HEK293T (cell line): ENCODE data around the gene GPR34.

Source experiments
- CTCF ChIA-PET: fragments of 350-600 bp; formaldehyde crosslinking; extraction: SDS; loops from one replicate; lab custom pipeline; 2021; ENCODE audit warnings: antibody characterized with exemption, inconsistent platforms; lab: Yijun Ruan, JAX
- POLR2A ChIA-PET: fragments of 350-600 bp; formaldehyde crosslinking; extraction: SDS; loops from one replicate; lab custom pipeline; 2020; ENCODE audit warnings: antibody characterized with exemption, inconsistent platforms; lab: Yijun Ruan, JAX
- DNase-seq: peaks from one replicate; pipeline ENCODE4 v3.0.0; 2012; ENCODE audit warnings: mixed read lengths; ENCODE audit errors: extremely low spot score
- ARNT ChIP-seq: fragments of 450-650 bp; IDR thresholded peaks from 2 replicates; pipeline ENCODE4 v1.6.1; 2017; ENCODE audit warnings: mild to moderate bottlenecking
- BHLHE40 ChIP-seq: fragments of 450-650 bp; IDR thresholded peaks from 2 replicates; pipeline ENCODE4 v1.6.1; 2016; ENCODE audit warnings: mild to moderate bottlenecking, moderate library complexity, borderline replicate concordance
- CTBP1 ChIP-seq: fragments of 450-650 bp; IDR thresholded peaks from 2 replicates; pipeline ENCODE4 v1.6.1; 2016; ENCODE audit warnings: borderline replicate concordance
- ELF4 ChIP-seq: fragments of 450-650 bp; IDR thresholded peaks from 2 replicates; pipeline ENCODE4 v1.6.1; 2017; ENCODE audit warnings: antibody characterized with exemption
- FOXA1 ChIP-seq: fragments of 450-650 bp; IDR thresholded peaks from 2 replicates; pipeline ENCODE4 v1.6.1; 2016; ENCODE audit warnings: mild to moderate bottlenecking
- FOXK2 ChIP-seq: fragments of 450-650 bp; IDR thresholded peaks from 2 replicates; pipeline ENCODE4 v1.6.1; 2016; ENCODE audit warnings: mild to moderate bottlenecking
- FOXM1 ChIP-seq: fragments of 450-650 bp; IDR thresholded peaks from 2 replicates; pipeline ENCODE4 v1.6.1; 2017; ENCODE audit warnings: mild to moderate bottlenecking, borderline replicate concordance
- HDGF ChIP-seq: fragments of 450-650 bp; IDR thresholded peaks from 2 replicates; pipeline ENCODE4 v1.6.1; 2017; ENCODE audit warnings: antibody characterized with exemption, borderline replicate concordance
- L3MBTL2 ChIP-seq: fragments of 450-650 bp; conservative IDR thresholded peaks from 2 replicates; pipeline ENCODE4 v1.6.1; 2016; ENCODE audit warnings: mild to moderate bottlenecking
- LEF1 ChIP-seq: fragments of 450-650 bp; IDR thresholded peaks from 2 replicates; pipeline ENCODE4 v1.6.1; 2017; ENCODE audit warnings: mild to moderate bottlenecking, borderline replicate concordance
- NFRKB ChIP-seq: fragments of 450-650 bp; IDR thresholded peaks from 2 replicates; pipeline ENCODE4 v1.6.1; 2016; ENCODE audit warnings: mild to moderate bottlenecking, moderate library complexity
- PKNOX1 ChIP-seq: fragments of 450-650 bp; IDR thresholded peaks from 2 replicates; pipeline ENCODE4 v1.6.1; 2016
- SP1 ChIP-seq: fragments of 450-650 bp; IDR thresholded peaks from 2 replicates; pipeline ENCODE4 v1.6.1; 2017
- SUZ12 ChIP-seq: fragments of 450-650 bp; IDR thresholded peaks from 2 replicates; pipeline ENCODE4 v1.6.1; 2016; ENCODE audit warnings: mild to moderate bottlenecking
- TARDBP ChIP-seq: fragments of 450-650 bp; IDR thresholded peaks from 2 replicates; pipeline ENCODE4 v1.6.1; 2016
- ZNF384 ChIP-seq: fragments of 450-650 bp; IDR thresholded peaks from 2 replicates; pipeline ENCODE4 v1.6.1; 2016

GPR34 gene

GRCh38 chrX:41705042-41705441 lies 16.3 kb downstream of the GPR34 start:
- ChIA-PET CTCF (no interaction called here), POLR2A (no interaction called here)
- DNase-seq: no peak
- TF ChIP-seq LEF1 (no peak), CTBP1 (no peak), FOXK2 (no peak), SUZ12 (no peak), L3MBTL2 (no peak), FOXA1 (no peak)

GRCh38 chrX:41705680-41706374 lies 17.1 kb downstream of the GPR34 start:
- no peak for TF ChIP-seq L3MBTL2
- TF ChIP-seq ZNF384: no peak
- no peak for TF ChIP-seq CTBP1
- no peak for TF ChIP-seq SUZ12
- no peak for TF ChIP-seq HDGF
- TF ChIP-seq PKNOX1: no peak
- no peak for TF ChIP-seq SP1
- ChIA-PET CTCF (no interaction called here), POLR2A (no interaction called here)
- DNase-seq: no peak

GRCh38 chrX:41707218-41707617 lies 18.4 kb downstream of the GPR34 start:
- ChIA-PET CTCF (interaction anchor here (0.5 kb wide), 1 partner anchor 273 kb away, joined by 7 read pairs; no protein-coding TSS in a partner anchor), POLR2A (no interaction called here)
- no peak for TF ChIP-seq FOXM1
- no peak for TF ChIP-seq ZNF384
- no peak for TF ChIP-seq BHLHE40
- no peak for TF ChIP-seq L3MBTL2
- no peak for TF ChIP-seq FOXA1
- no peak for DNase-seq

GRCh38 chrX:41708486-41708885 lies 19.7 kb downstream of the GPR34 start:
- CTCF ChIA-PET: interaction anchor here (0.5 kb wide), 1 partner anchor 372 kb away, joined by 3 read pairs; no protein-coding TSS in a partner anchor
- POLR2A ChIA-PET: no interaction called here
- no peak for TF ChIP-seq ARNT
- TF ChIP-seq FOXM1: no peak
- no peak for TF ChIP-seq SUZ12
- TF ChIP-seq CTBP1: no peak
- no peak for TF ChIP-seq FOXK2
- TF ChIP-seq NFRKB: no peak
- TF ChIP-seq HDGF: no peak
- no peak for TF ChIP-seq L3MBTL2
- no peak for TF ChIP-seq ELF4
- no peak for TF ChIP-seq ZNF384
- TF ChIP-seq PKNOX1: no peak
- TF ChIP-seq LEF1: no peak
- TF ChIP-seq FOXA1: no peak
- TF ChIP-seq BHLHE40: no peak
- no peak for TF ChIP-seq TARDBP
- no peak for TF ChIP-seq SP1
- DNase-seq: no peak

GRCh38 chrX:41711021-41711667 lies 22.4 kb downstream of the GPR34 start:
- CTCF ChIA-PET: no interaction called here
- POLR2A ChIA-PET: no interaction called here
- DNase-seq: no peak
- TF ChIP-seq L3MBTL2: no peak
- no peak for TF ChIP-seq BHLHE40
- TF ChIP-seq NFRKB: no peak
- no peak for TF ChIP-seq ELF4
- TF ChIP-seq FOXA1: no peak
- TF ChIP-seq FOXK2: no peak
- no peak for TF ChIP-seq PKNOX1
- no peak for TF ChIP-seq FOXM1
- TF ChIP-seq LEF1: no peak
- no peak for TF ChIP-seq SUZ12
- TF ChIP-seq HDGF: no peak
- no peak for TF ChIP-seq ARNT

GRCh38 chrX:41716222-41716621 lies 27.4 kb downstream of the GPR34 start:
- ChIA-PET CTCF (no interaction called here), POLR2A (no interaction called here)
- no peak for DNase-seq
- TF ChIP-seq FOXK2 (no peak), L3MBTL2 (no peak), ELF4 (no peak), SP1 (no peak), FOXM1 (no peak), FOXA1 (no peak), PKNOX1 (no peak), HDGF (no peak), BHLHE40 (no peak), ZNF384 (no peak), ARNT (no peak), CTBP1 (no peak), LEF1 (no peak), SUZ12 (no peak), NFRKB (no peak)
